ENCODE results near the gene MAGEA2B.
"Not testable (repeated sequence)": the region's sequence is repeated elsewhere in the genome, so short reads cannot be mapped to it uniquely, and the experiment has no call there.

DNA sequence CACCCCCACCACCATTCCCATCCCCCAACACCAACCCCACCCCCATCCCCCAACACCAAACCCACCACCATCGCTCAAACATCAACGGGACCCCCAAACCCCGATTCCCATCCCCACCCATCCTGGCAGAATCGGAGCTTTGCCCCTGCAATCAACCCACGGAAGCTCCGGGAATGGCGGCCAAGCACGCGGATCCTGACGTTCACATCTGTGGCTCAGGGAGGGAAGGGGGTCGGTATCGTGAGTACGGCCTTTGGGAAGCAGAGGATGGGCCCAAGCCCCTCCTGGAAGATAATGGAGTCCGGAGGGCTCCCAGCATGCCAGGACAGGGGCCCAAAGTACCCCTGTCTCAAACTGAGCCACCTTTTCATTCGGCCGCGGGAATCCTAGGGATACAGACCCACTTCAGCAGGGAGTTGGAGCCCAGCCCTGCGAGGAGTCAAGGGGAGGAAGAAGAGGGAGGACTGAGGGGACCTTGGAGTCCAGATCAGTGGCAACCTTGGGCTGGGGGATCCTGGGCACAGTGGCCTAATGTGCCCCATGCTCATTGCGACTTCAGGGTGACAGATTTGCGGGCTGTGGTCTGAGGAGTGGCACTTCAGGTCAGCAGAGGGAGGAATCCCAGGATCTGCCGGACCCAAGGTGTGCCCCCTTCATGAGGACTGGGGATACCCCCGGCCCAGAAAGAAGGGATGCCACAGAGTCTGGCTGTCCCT lies 19.9 kb downstream of the MAGEA2B start:
- TF ChIP-seq POLR2AphosphoS5 (IDR thresholded peaks at IDR 0.05; ENCODE audit: borderline replicate concordance, low read depth, low read length); EZH2 (IDR thresholded peaks at IDR 0.05); FOXP2 (optimal IDR thresholded peaks at IDR 0.05; ENCODE audit: control extremely low read depth, extremely low read length, insufficient read depth): not testable (repeated sequence)

Measured in SK-N-MC (cell line).